GM12875 (cell line): ENCODE measurements around the gene GTF3C5.

Source experiments
- H3K4me3 ChIP-seq: one replicate; pipeline ENCODE4 v1.5.1; 2011; ENCODE audit warnings: low read depth, low read length, control low read depth
- CTCF ChIP-seq: IDR thresholded peaks from 2 replicates; pipeline ENCODE4 v1.5.1; 2011; ENCODE audit warnings: low read depth, mild to moderate bottlenecking, control low read depth, inconsistent platforms, low read length, moderate library complexity, borderline replicate concordance; ENCODE audit not compliant: insufficient read depth

GTF3C5 gene

GRCh38 chr9:133043449-133044035 is 12.7 kb downstream of the GTF3C5 start:
- no peak for TF ChIP-seq CTCF

GRCh38 chr9:133044125-133044524 is 13.3 kb downstream of the GTF3C5 start:
- TF ChIP-seq CTCF = no peak
- H3K4me3 ChIP-seq = no peak overlapping the region

More at GRCh38 chr9:133043449-133044035, 12.7 kb downstream of the GTF3C5 start:
- H3K4me3 ChIP-seq = no peak overlapping the region

- no peak for TF ChIP-seq CTCF
- no peak overlapping the region for H3K4me3 ChIP-seq
Measured at GRCh38 chr9:133044661-133045060, 13.9 kb downstream of the GTF3C5 start.

- H3K4me3 ChIP-seq = no peak overlapping the region
- no peak for TF ChIP-seq CTCF
Measured at GRCh38 chr9:133045132-133045531, 14.3 kb downstream of the GTF3C5 start.

DNA sequence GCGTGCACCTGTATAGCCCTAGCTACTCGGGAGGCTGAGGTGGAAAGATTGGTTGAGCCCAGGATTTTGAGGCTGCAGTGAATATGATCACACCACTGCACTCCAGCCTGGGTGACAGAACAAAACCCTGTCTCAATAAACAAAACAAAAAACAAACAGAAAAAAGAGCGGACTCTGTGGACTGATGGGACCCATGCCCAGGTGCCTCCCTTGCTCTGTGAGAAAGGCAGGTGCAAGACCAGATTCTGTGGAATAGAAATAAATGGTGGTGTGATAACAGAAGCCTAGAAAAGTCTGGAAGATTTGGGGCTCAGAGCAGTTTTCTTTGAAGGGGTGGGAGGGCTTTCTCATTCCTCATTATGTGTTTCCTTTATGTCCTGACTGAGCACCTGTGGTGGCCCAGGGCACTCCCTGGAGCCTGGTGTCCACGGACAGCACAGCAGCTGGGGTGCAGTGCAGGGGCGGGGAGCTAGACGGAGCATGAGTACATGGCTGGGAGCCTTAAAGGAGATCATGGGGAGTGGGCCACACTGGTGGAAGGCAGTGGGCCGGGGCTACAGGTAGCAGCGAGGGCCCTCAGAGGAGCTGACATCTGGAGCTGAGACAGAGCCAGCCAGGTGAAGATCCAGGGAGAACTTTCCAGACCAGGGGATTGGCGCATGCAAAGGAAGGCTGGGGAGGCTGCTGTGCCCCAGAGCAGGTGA is 15.6 kb downstream of the GTF3C5 start:
- H3K4me3 ChIP-seq = no peak overlapping the region
- no peak for TF ChIP-seq CTCF

DNA sequence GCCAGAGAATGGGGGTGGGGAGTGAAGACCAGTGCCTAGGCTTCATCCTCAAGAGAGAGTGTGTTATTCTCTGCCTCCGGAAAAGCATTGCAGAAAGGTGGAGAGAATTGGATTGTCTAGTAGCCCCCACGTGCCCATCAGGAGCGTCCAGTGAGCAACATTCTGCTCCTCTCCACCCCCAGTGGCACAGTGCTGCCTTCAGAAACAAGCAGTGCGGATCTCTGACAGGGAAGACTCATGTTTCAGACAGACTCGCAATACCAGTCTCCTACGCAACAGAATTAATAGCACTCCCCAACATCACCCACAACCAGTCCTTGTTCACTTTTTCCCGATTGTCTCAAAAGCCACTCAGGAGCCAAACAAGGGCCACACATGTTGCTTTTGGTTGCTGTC is 16.1 kb downstream of the GTF3C5 start:
- TF ChIP-seq CTCF = no peak
- H3K4me3 ChIP-seq = no peak overlapping the region

DNA sequence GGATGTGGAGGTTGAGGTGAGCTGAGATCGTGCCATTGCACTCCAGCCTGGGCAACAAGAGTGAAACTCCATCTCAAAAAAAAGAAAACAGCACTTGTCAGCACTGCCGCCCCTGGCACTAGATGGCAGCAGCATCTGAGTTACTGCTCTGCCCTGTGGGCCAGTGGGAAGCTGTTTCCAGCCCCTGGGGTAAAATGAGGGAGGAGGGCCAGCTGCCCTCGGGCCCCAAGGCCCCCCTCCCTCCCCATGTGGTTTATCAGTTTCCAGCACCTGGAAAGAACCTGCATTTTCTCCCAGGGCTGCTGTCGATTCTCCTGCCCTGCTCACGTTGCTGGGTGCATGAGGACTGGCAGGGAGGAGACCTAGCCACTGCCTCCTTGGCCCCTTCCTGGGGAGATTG is 17.8 kb downstream of the GTF3C5 start:
- TF ChIP-seq CTCF = peak; percentile 38; the same call in 1 of the 2 replicates
- no peak overlapping the region for H3K4me3 ChIP-seq
